GM21786 (cell line): ENCODE results near the gene DNAH7.
"Not testable (repeated sequence)": the region's sequence is repeated elsewhere in the genome, so short reads cannot be mapped to it uniquely, and the experiment has no call there.

Experiments
- ATAC-seq: cut with Tn5 transposase; IDR thresholded peaks from one replicate; pipeline ENCODE4 v1.9.1; 2021; ENCODE audit not compliant: unreplicated experiment

DNAH7 gene

DNA sequence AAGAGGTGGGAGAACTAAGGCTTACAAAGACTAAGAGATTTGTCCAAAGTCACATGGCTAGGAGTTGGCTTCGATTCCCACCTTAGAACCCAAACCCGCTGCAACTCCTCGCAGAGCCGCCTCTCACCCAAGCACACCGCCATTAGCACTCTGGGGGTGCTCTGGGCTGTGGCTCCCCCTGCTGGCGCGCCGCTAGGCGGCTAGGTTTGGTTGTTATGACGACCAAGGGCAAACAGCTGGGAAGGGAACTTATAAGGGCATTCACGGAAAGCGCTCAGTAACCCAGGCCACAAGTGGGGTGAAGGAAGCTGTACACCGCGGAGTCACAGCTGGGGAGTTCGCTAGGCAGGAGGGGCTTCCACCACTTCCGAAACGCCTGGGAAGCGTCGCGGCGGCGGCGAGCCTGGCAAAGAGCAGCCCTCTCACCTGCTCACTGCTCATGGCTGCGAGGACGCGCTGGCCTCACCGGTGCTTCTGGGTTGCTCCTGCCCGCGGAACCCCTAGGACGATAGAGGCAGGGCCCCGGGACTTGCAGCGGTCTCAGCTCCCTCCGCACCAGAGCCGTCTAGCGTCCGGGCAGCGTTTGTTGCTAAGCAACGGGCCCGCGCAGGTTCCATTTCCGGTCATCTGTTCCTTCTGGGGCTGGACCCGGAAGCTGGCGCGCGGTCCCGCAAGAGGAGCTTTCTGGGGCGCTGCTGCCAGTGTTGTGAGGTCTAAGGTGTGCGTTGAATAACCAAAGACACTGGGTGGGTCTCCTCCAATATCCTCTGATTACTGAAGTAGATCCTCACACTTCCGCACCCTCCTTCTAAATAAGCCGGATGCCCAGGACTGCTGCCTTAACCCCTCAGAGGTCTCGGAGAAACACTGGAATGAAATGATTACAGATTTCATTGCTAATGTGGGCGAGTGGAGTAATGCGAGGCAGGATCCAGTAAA is at the start of gene DNAH7:
Gene DNAH7, minus strand, starts transcription at position 567 of the 939 bp plus-strand sequence. Its CDS starts 126 bp downstream, at position 441.
- peak; percentile 98 for ATAC-seq

DNA sequence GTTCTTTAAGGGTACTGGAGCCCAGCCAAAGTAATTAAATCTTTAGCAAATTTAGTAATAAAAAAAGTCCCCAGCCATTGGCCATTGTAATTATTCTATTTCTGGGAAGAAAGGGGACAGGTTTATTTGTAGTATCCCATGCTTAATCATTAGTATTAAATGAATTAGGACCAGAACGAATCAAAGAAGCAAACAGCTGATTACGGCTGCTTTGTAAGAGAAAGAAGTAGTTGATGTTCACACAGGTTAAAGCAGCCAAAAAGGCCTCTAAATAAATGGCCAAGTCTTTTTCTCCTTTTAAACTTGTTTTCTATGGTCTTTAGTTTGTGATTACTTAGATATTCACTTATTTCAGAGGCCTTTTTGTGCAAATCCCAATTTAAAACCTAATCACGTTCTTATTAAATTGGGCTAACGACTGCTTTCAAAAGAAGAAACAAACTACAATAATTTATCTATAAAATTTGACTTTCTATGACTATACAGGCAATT is 48.6 kb upstream of the DNAH7 start:
- no peak for ATAC-seq

DNA sequence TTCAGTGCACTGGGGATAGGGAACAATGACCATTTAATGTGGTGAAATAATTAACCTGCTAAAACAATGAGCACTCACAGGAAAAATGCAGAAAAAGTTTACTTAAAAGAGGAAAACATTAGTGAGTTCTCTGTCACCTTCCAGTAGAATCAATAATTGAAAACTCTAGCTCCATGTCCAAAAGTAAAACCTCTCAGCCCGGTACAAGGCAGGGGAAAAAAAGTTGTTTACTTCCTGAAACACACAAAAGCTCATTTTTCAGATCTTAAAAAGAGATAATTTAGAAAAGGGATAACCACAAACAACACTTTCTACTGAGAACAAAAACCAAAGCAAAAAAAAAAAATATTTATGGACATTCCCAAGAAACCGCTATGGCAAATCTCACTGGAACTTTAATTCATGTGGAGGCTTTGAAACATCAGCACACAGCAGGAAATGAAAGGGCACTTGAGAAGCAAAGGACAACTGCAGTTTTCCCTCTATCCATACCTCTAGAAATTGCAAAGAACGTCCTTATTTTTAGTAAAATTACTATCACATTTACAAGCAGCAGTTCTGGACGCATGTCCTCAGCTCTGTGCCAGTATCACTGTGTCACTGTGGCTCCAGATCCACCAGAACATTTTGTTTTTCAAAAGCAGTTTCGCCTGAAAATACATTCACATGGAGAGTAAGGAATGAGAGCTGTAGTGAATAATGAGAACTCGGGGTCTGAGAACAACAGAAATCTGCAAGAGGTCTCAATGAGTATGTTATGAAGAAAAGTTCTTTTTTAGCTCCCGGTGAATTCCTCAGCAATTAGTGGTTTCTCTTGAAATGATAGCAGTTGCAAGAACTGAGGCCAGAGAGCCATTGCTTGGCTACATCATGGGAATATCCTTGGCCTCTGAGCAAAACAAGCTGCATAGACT is 44.7 kb upstream of the DNAH7 start:
- no peak for ATAC-seq

DNA sequence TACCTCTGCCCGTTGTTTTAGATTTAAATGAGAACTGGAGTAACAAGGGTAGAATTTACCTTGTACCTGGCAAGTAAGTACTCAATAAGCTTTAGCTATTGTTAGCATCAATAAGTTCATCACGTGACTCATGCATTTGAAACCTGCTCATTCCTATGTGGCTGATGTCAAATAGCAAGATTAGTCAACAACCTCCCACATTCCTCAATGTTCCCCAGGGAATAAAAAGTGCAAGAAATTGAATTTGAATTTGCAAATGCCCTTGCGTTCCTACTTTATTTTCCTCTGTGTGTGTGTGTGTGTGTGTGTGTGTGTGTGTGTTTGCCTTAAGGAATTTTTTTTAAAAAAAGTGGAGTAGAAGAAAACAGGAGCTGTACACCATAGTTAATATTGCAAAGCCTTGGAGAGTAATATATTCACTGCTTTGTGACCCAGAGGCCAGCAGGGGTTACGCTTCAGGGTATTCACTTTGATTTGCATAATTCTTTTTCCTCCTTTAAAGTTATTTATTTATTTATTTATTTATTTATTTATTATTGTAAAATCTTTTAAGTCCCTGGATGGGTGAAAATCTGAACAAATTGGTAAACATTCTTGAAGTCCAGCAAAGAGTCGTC is 43.9 kb upstream of the DNAH7 start:
- no peak for ATAC-seq

DNA sequence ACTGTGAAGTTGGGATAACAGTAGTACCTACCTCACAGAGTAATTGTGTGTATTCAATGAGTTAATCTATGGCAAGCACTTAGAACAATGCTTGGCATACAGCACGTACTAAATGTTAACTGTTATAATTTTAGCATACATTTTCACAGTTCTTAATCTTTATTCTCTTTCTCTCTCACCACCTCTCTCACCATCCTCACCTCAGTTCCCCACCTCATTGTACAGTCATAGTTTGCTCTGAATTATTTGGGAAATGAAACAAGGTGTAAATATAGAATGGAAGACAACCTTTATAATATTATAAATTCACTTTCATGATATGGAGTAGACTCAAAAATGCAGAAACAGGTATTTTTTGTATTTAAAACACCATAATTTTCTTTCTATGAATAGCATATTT is 40.0 kb upstream of the DNAH7 start:
- no peak for ATAC-seq

DNA sequence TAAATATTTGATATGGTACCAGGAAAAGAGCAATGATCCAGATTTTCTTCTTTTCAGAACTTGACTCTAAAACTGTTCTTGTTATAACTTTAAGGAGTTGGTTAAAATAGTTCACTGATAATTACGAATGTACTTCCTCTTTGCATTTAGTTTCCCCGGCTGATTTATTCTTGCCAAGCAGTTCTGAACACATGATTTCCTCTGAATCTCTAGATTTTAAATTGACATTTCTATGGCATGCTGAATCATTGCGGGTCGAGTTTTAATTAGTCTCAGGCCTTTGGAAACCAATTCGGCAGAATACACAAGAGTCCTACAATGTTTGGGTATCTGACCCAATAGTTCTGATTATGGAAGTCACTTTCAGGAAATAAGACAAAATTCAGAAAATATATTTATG is 37.3 kb upstream of the DNAH7 start:
- ATAC-seq: no peak

DNA sequence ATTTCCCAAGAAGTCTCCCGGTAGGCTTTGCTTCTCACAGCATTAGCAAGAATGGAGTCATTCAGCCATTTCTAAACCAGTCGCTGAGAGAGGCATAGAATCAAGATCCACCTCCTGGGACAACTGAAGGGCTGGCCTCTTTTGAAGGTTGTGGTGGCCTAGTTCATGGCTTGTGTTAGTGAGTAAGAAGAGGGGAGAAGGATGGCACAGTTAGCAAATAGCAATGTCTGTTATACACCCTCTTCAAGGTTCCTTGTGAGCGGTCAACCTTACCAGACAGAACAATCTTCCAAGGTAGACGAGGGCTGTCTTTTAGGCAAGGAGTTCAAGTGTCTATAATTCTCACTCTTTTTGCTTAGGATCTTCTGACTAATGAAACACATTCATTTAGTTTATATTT is 35.4 kb upstream of the DNAH7 start:
- ATAC-seq: no peak

DNA sequence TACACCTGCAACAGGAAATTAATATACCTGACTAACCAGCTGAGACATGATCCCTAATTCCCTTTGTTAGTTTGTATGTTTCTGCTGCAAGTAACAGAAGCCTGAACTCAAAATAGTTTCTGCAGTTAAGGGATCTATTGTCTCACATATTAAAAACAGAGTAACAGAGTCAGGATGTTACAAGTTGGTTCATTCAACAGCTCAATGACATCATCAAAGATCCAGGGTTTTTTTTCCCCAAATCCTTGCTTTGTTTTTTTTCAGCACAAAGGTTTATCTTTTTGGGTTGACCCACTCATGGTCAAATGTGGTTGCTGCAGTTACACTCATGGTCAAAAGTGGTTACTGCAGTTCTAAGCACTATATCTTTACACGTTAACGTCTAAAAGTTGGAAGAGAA is 35.0 kb upstream of the DNAH7 start:
- ATAC-seq: no peak

DNA sequence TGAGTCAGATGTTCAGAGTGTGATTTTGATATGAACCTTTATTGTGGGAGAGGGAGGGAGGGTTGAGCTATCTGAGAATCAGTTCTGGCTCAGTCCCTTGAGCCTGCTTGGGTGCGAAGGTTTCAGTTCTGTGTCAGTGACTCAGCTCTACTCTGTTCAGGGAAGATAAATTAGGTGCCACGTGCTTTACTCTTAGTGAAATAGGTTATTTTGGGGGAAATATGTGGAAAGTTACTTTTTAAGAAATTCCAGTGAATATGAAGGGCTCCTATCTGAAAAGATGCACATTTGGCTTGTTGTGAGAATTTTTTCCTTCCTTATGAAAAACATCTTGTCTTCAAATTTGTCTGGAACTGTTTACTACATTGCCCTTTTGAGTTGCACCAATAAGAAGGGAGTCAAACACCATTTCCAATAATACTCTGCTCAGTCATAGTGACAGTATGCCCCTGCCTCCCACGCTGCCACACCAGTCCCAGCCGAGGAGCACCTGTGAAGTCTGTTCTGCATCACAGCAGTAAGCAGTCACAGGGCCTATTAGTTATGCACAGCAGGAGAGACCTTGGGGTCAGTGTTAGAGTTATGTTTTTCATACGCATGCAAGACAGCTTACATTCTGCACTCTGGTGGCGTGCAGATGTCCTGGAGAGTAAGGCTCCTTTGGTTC is 32.8 kb upstream of the DNAH7 start:
- peak; percentile 90 for ATAC-seq

DNA sequence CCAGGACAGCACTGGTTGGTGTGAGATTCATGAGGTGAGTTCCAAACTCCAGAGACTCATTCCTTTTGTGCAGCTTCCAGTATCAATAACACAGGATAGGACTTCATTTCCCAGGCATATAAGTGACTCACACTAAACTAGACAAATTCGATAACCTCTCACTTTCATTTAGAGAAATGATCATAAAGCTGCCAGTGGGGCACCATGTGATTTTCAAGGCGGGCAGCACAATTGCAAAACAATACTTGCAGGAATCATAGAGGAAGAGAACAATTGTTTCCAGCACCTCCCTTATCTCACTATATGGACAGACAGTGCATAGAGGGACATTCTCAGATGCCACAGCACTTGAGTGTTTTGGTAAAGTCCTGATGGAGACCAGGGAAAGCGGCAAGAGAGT is 31.3 kb upstream of the DNAH7 start:
- ATAC-seq: no peak

DNA sequence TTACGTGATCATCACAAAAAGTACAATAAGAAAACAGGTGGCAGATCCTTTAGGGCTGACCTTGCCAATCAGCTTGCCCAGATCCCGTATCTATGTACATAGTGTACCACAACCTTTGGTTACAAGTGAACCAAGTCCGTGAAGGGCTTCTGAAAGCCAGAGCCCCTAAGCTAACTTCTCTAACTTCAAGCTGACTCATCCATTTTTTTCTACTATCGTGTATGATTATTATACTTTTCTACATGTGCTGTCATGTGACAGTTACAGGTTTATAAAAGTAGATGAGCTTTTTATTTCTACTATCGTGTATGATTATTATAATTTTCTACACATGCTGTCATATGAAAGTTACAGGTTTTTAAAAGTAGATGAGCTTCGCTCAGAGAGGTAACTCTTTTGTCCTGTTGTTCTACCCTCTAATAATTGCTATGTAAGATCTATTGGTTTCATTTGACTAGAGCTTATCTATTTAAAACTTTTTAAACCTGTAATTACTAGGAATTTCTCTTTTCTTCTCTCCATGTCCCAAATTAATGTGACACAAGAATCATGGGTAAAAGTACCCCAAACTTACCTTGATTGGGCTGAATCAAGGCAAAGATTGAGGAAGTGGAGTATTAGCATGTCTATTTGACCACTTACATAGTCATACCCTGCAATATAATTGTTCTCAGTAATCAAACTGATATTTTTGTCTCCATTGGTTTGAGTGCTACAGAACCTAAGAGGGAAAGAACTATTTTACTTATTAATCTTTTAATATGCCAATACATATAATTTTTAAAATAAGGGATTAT is 29.4 kb upstream of the DNAH7 start:
- no peak for ATAC-seq

DNA sequence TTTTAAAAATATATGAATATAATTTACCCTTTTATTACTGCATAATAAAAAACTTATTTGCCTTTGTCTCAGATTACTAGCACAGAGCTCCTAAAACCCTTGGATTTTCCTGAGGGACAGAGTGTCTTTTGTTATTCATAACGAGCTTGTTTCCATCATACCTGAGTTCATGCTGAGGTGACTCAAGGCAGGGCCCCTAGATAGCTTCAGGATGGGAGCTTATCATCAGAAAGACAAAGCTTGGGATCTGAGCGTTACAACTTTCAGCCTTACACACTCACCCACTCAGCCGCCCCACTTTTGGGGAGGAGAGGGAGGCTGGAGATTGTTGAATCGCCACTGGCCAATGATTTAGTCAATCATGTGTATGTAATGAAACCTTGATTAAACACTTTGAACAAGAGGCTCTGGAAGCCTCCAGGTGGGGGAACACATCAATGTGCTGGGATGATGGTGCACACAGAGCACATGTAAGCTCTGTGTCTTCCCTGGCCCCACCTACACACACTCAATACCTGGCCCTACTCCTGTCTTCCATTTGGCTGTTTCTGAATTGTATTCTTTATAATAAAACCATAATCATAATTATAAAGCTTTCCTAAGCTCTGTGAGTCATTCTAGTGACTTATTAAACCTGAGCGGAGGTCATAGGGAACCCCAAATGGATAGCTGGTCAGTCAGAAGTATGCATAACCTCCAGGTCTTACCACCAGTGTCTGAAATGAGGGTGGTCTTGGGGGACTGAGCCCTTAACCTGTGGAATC is 28.5 kb upstream of the DNAH7 start:
- no peak for ATAC-seq

DNA sequence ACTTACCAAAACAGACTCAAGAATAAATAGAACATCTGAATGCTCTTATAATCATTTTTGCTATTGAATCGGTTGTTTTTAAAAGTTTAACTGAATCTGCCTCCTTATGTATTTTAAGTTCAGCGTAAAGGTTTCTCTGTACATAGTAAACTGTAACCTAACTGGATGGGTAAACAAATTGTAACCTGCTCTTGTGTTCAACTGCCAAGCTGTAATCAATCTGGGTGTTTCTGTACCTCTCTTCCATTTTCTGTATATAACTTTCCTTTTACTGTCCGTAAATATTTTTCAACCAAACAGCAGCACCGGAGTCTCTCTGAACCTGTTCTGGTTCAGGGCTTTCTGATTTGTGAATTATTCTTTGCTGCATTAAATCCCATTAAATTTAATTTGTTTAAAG is 27.6 kb upstream of the DNAH7 start:
- ATAC-seq: no peak

DNA sequence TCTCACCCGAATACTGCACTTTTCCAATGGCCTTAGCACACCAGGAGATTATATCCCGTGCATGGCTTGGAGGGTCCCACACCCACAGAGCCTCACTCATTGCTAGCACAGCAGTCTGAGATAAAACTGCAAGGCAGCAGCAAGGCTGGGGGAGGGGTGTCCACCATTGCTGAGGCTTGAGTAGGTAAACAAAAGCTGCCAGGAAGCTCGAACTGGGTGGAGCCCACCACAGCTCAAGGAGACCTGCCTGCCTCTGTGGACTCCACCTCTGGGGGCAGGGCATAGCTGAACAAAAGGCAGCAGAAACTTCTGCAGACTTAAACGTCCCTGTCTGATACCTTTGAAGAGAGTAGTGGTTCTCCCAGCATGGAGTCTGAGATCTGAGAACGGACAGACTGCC is 20.8 kb upstream of the DNAH7 start:
- ATAC-seq: not testable (repeated sequence)

DNA sequence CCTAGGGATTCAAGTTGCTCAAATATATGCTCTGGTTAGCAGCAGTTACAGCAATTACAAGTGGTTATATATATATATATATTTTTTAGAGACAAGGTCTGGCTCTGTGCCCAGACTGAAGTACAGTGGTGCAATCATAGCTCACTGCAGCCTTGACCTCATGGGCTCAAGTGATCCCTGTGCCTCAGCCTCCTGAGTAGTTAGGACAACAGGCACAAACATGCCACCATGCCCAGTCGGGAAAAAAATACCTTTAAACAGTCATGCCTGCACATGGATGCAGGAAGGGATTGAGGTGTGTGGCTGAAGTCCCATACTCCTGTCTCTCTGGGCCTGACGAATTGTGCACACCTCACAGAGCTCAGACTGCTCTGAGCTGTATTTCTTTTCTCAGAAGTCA is 19.6 kb upstream of the DNAH7 start:
- ATAC-seq: no peak

DNA sequence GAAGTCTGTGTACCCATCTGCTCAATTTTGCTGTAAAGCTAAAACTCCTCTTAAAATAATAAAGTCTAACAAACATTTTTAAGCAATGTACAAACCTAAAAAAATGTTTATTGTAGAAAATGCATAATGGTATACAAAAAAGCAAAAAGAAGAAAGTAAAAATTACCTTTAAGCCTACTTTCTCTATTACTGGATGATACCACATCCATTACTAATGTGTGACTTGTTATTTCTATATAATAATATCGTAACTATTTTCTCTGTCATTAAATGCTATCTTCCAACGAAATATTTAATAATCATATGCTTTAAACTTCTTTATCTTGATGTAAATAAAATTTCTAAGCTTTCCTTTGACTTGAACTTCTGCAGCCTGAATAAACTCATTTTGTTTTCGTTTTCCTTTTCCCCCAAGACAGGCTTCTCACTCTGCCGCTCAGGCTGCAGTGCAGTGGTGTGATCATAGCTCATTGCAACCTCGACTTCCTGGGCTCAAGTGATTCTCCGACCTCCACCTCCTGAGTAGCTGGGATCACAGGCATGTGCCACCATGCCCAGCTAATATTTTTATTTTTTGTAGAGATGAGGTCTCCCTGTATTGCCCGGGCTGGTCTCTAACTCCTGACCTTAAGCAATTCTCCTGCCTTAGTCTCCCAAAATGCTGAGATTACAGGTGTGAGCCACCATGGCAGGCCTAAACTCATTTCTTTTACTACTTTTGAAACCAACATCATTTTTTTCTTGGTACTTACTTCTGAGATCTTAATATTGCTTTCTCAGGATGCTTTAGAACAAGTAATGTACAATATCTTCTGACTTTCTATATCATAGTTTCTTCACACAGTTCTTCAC is 18.1 kb upstream of the DNAH7 start:
- peak; percentile 76 for ATAC-seq

DNA sequence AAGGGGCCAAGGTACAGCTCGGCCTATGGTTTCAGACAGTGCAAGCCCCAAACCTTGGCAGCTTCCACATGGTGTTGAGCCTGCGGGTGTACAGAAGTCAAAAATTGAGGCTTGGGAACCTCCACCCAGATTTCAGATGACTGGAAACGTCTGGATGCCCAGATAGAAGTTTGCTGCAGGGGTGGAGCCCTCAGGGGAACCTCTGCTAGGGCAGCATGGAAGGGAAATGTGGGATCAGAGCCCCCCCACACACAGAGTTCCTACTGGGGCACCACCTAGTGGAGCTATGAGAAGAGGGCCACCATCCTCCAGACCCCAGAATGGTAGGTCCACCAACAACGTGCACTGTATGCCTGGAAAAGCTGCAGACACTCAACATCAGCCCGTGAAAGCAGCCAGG is 15.0 kb upstream of the DNAH7 start:
- ATAC-seq: no peak

DNA sequence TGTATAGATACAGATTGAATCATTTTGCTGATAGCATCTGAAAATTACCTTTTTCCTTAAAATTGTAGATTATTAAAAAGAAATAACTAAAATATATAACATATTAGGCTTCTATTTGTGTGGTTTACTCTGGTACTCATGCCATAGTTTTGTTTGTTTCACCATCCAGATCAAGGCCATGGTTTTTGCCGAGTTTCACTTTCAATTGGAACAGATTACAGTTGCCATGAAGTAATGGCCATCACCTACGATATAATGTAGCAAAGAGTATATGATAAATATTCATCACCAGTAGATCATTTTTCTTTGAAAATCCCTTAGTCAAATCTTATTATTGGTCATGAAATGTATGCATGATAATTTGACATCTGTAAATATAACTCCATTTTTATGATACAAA is 11.9 kb upstream of the DNAH7 start:
- ATAC-seq: peak; percentile 60
